Mesendoderm (in vitro differentiated cells): ENCODE data around the gene WNT10A. TPM values are rescaled to one million over a fixed set of nuclear protein-coding genes. Genes with fewer than 3 reads are reported as not detected.

Experiments
- DNase-seq: peaks from one replicate; pipeline ENCODE4 v3.0.0; 2013
- H2AK5ac ChIP-seq: 2 replicates; pipeline ENCODE4 v1.6.1; 2013; ENCODE audit warnings: low read length, inconsistent platforms
- H2BK120ac ChIP-seq: 2 replicates; pipeline ENCODE4 v1.6.1; 2013; ENCODE audit warnings: low read depth, mild to moderate bottlenecking, low read length, moderate library complexity, mixed read lengths
- H2BK15ac ChIP-seq: replicated peaks from 2 replicates; pipeline ENCODE4 v1.6.1; 2013; ENCODE audit warnings: low read depth, mild to moderate bottlenecking, moderate library complexity
- H2BK5ac ChIP-seq: 2 replicates; pipeline ENCODE4 v1.6.1; 2013; ENCODE audit warnings: low read length, inconsistent platforms
- H3K18ac ChIP-seq: 2 replicates; pipeline ENCODE4 v1.6.1; 2013; ENCODE audit warnings: mild to moderate bottlenecking, low read length, mixed read lengths
- H3K23ac ChIP-seq: one replicate; pipeline ENCODE4 v1.6.1; 2013; ENCODE audit warnings: low read length
- H3K27ac ChIP-seq: 2 replicates; pipeline ENCODE4 v1.5.1; 2013; ENCODE audit warnings: low read depth, mild to moderate bottlenecking, inconsistent platforms, low read length, moderate library complexity
- H3K27me3 ChIP-seq: 2 replicates; pipeline ENCODE4 v1.6.1; 2013; ENCODE audit warnings: low read length, control low read depth, mild to moderate bottlenecking, inconsistent platforms; ENCODE audit not compliant: insufficient read depth, poor library complexity
- H3K36me3 ChIP-seq: 2 replicates; pipeline ENCODE4 v1.6.1; 2013; ENCODE audit warnings: low read length, inconsistent platforms; ENCODE audit not compliant: control insufficient read depth, insufficient read depth
- H3K4ac ChIP-seq: one replicate; pipeline ENCODE4 v1.6.1; 2013; ENCODE audit warnings: low read depth, mild to moderate bottlenecking, low read length, moderate library complexity
- H3K4me1 ChIP-seq: 2 replicates; pipeline ENCODE4 v1.6.1; 2013; ENCODE audit warnings: low read depth, low read length, inconsistent platforms; ENCODE audit not compliant: control insufficient read depth
- H3K4me2 ChIP-seq: 2 replicates; pipeline ENCODE4 v1.6.1; 2013; ENCODE audit warnings: low read length
- H3K4me3 ChIP-seq: 2 replicates; pipeline ENCODE4 v1.5.1; 2013; ENCODE audit warnings: mild to moderate bottlenecking, low read length
- H3K56ac ChIP-seq: one replicate; pipeline ENCODE4 v1.6.1; 2013; ENCODE audit warnings: low read length
- H3K79me1 ChIP-seq: 2 replicates; pipeline ENCODE4 v1.6.1; 2013; ENCODE audit warnings: low read length, inconsistent platforms
- H3K79me2 ChIP-seq: 2 replicates; pipeline ENCODE4 v1.6.1; 2013; ENCODE audit warnings: mild to moderate bottlenecking, low read length; ENCODE audit not compliant: control insufficient read depth, insufficient read depth
- H3K9ac ChIP-seq: 2 replicates; pipeline ENCODE4 v1.6.1; 2013; ENCODE audit warnings: low read length, inconsistent platforms
- H4K5ac ChIP-seq: one replicate; pipeline ENCODE4 v1.6.1; 2013; ENCODE audit warnings: low read length
- H4K8ac ChIP-seq: one replicate; pipeline ENCODE4 v1.6.1; 2013; ENCODE audit warnings: low read depth, mild to moderate bottlenecking, control low read depth, low read length, moderate library complexity
- WGBS: extraction: QIAGEN DNeasy Blood & Tissue Kit; methylation state at CpG from one replicate; pipeline ENCODE4 v1.1.7; 2013; ENCODE audit warnings: low lambda C conversion rate, missing lambda C conversion rate; ENCODE audit not compliant: insufficient coverage; ENCODE audit errors: extremely low coverage; 5-methylcytosine and 5-hydroxymethylcytosine counted together
- polyA plus RNA-seq, 2 experiments: library from polyadenylated mRNA; stranded (reverse); fragments of 200-250 nt; gene quantifications; one replicate each; pipeline ENCODE4 v1.2.3, GENCODE V29; 2013

Gene WNT10A
- not detected for polyA plus RNA-seq (2013, experiment 1 of 2)
- polyA plus RNA-seq (2013, experiment 2 of 2): not detected

DNA sequence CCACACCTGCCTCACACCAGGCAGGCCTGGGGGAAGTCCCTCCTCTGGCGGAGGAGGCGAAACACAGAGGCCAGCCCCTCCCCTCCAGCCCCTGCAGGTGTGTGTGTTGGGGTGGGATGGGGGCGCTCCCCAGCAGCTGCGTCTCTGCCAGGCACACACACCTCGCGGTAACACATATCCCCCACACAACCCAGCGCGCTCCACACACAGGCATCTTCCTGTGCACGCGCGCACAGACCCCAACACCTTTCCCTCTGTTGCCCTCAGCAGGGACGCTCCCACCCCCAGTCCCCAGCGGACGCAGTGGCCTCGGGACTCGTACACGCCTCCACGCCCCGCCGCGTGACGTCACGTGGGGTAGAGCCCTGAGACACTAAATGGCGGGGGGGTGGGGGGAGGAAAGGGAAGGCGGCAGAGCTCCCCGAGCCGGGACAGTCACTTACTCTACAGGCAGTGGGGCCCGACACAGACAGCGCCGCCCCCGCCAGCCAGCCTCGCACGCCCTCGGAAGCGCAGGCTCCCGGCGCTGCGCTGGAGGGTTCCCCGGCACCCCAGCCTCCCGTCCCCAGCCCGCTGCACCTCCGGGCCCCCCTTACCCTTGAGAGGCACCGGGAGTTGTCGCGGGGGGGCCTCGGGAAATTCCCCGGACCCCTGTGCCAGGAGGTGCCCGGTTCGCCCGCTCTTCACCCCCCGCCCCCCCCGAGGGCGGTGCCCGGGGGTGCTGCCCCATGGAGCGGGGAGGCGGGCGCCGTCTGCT is at the start of gene WNT10A:
Gene WNT10A (plus strand): TSS at position 751 of the 757 bp plus-strand sequence. CDS start 144 bp downstream, outside the sequence.
- H3K4me1 ChIP-seq: no peaks in the 10 kb centered on the region
- no peak within 1 kb of the TSS for H2BK5ac ChIP-seq
- no peak within 1 kb of the TSS for H3K4me3 ChIP-seq
- DNase-seq: no peak
- no peak within 1 kb of the TSS for H3K4ac ChIP-seq
- no peak within 1 kb of the TSS for H3K27ac ChIP-seq
- H3K56ac ChIP-seq: peak within 1 kb of the TSS; percentile 25
- H3K23ac ChIP-seq: no peak within 1 kb of the TSS
- no peaks in the 10 kb centered on the region for H3K36me3 ChIP-seq
- no peak within 1 kb of the TSS for H4K8ac ChIP-seq
- H3K9ac ChIP-seq: no peak within 1 kb of the TSS
- H3K4me2 ChIP-seq: peak within 1 kb of the TSS; percentile 15
- no peak within 1 kb of the TSS for H3K18ac ChIP-seq
- H3K27me3 ChIP-seq: peaks cover 75% of the 10 kb centered on the region
- no peak within 1 kb of the TSS for H2BK120ac ChIP-seq
- no peak within 1 kb of the TSS for H4K5ac ChIP-seq
- no CpG with 5 or more reads among the region's 58 CpGs for WGBS
- no peaks in the 10 kb centered on the region for H3K79me1 ChIP-seq
- no peaks in the 10 kb centered on the region for H3K79me2 ChIP-seq
- no peak within 1 kb of the TSS for H2BK15ac ChIP-seq
- no peak within 1 kb of the TSS for H2AK5ac ChIP-seq

DNA sequence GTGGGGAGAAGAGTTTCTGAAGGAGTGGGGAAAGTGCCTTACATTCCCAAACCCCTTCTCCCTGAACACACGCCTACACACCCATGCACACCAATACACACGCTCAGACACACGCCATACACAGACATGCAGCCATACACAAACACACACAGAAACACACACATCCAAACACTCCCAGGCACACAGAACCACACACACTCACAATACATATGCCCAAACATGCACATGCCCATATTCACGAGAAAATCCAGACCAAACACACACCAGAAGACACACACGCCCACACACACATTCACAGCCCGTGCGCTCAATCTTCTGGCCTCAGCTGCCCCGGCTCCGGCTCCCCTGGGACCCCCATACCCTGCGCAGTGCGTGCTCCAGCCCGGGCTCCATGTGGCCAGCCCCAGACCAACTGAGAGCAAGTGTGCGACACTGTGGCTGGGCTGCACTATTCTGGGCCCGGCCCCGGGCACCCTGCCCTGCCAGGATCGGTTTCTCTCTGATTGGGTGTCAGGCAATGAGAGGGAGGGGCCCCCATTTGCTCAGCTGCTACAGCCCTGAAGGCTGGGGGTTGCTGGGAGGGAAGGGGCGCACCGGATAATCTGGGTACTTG is 49.2 kb upstream of the WNT10A start, which contains the start of gene PRKAG3:
Gene PRKAG3 (minus strand): TSS at position 426 of the 613 bp plus-strand sequence.
- Histone ChIP-seq H2BK120ac (no peak within 1 kb of the TSS), H2AK5ac (no peak within 1 kb of the TSS), H3K4ac (no peak within 1 kb of the TSS), H2BK15ac (no peak within 1 kb of the TSS), H2BK5ac (no peak within 1 kb of the TSS), H3K27ac (no peak within 1 kb of the TSS), H3K18ac (no peak within 1 kb of the TSS), H3K4me2 (no peak within 1 kb of the TSS), H3K4me1 (no peaks in the 10 kb centered on the region), H3K27me3 (no peaks in the 10 kb centered on the region), H3K79me2 (no peaks in the 10 kb centered on the region), H3K9ac (no peak within 1 kb of the TSS), H3K56ac (no peak within 1 kb of the TSS), H3K4me3 (no peak within 1 kb of the TSS), H3K79me1 (no peaks in the 10 kb centered on the region), H3K36me3 (no peaks in the 10 kb centered on the region), H4K8ac (no peak within 1 kb of the TSS), H4K5ac (no peak within 1 kb of the TSS), H3K23ac (no peak within 1 kb of the TSS)
- WGBS: no CpG with 5 or more reads among the region's 18 CpGs
- no peak for DNase-seq

DNA sequence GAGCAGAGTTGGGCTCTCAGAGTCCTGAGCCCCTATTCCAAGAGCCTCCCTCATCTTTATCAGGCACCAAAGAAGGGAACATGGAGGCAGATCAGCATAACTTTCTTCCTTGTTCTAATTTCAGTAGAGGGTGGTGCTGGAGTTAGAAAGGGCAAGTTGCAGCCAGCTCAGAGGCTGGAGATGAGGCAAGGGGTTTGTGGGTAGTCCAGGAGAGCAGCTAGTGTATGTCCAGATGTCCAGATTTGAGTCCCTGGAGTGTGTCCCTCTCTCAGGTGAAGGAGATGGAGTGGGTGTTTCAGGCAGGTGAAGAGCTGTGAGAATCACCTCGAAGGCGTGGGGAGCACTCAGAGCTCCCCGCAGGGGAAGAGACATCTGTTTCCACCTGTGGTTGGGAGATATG is 48.6 kb upstream of the WNT10A start:
- no CpG with 5 or more reads among the region's 3 CpGs for WGBS

DNA sequence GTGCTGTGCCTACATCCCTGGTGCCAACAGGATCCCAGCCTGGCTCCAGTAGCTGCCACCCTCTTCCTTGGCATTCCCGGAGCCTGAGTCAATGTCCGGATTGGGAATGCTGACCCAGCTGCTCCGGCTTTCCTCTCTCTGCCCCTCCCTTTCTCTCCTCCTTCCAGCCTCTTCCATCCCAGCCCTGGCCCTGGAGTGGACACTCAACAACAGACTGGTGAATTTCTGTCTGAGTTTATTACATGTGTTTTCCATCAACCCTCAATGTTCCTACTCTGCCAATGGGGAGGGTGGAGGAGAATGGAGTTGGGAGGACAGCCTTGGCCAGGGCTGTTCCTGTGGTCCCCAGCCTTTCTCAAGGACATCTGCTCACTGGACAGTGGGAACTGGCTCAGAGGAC is 48.1 kb upstream of the WNT10A start:
- no peak overlapping the region for H4K5ac ChIP-seq
- DNase-seq: no peak
- no peak overlapping the region for H3K4me2 ChIP-seq
- H4K8ac ChIP-seq: no peak overlapping the region
- no peaks in the 10 kb centered on the region for H3K36me3 ChIP-seq
- no peak overlapping the region for H3K18ac ChIP-seq
- H3K9ac ChIP-seq: no peak overlapping the region
- H3K79me1 ChIP-seq: no peaks in the 10 kb centered on the region
- no peak overlapping the region for H3K27ac ChIP-seq
- H3K4ac ChIP-seq: no peak overlapping the region
- no peak overlapping the region for H2AK5ac ChIP-seq
- H2BK15ac ChIP-seq: no peak overlapping the region
- H3K27me3 ChIP-seq: no peaks in the 10 kb centered on the region
- no peak overlapping the region for H3K56ac ChIP-seq
- H3K79me2 ChIP-seq: no peaks in the 10 kb centered on the region
- H3K4me3 ChIP-seq: no peak overlapping the region
- H3K4me1 ChIP-seq: no peaks in the 10 kb centered on the region
- no CpG with 5 or more reads among the region's 3 CpGs for WGBS
- H2BK120ac ChIP-seq: no peak overlapping the region
- H3K23ac ChIP-seq: no peak overlapping the region
- H2BK5ac ChIP-seq: no peak overlapping the region

More for the DNA sequence above, 48.6 kb upstream of the WNT10A start:
- H2BK120ac ChIP-seq: no peak overlapping the region
- H3K56ac ChIP-seq: no peak overlapping the region
- H3K79me1 ChIP-seq: no peaks in the 10 kb centered on the region
- no peak overlapping the region for H3K9ac ChIP-seq
- no peak overlapping the region for H4K5ac ChIP-seq
- no peak overlapping the region for H3K4me3 ChIP-seq
- no peak overlapping the region for H2AK5ac ChIP-seq
- H3K4me2 ChIP-seq: no peak overlapping the region
- H3K27ac ChIP-seq: no peak overlapping the region
- H4K8ac ChIP-seq: no peak overlapping the region
- no peak overlapping the region for H3K4ac ChIP-seq
- H3K18ac ChIP-seq: no peak overlapping the region
- H3K36me3 ChIP-seq: no peaks in the 10 kb centered on the region
- no peak overlapping the region for H3K23ac ChIP-seq
- DNase-seq: no peak
- H3K27me3 ChIP-seq: no peaks in the 10 kb centered on the region
- no peaks in the 10 kb centered on the region for H3K4me1 ChIP-seq
- H3K79me2 ChIP-seq: no peaks in the 10 kb centered on the region
- no peak overlapping the region for H2BK15ac ChIP-seq
- no peak overlapping the region for H2BK5ac ChIP-seq

DNA sequence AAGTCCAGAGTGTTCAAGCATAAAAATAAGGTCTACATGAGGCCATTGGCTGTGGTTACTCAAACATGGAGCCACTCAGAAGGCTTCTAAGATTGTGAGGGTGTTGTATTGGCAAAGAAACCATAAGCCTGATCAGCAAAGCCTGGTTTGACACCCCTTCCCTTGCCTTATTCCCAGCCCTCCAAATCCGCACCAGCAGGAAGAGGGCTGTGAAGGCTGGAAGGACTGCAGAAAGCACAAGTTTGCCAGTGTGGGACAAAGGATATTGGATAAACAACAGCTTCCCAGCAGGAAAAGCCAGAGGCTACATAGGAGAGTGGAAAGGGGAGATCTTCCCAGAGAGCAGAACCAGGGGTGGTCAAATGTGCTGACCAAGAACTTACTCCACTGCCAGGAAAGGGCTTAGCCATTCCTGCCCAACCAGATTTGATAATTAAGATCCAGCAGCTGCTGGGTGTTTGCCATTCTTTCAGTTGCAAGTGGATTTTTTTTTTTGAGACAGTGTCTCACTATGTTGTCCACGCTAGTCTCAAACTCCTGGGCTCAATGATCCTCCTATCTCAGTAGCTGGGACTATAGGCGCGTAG is 47.5 kb upstream of the WNT10A start:
- no peak overlapping the region for H3K4me3 ChIP-seq
- H2AK5ac ChIP-seq: no peak overlapping the region
- H3K9ac ChIP-seq: no peak overlapping the region
- H2BK120ac ChIP-seq: no peak overlapping the region
- H3K27me3 ChIP-seq: no peaks in the 10 kb centered on the region
- no peak overlapping the region for H4K8ac ChIP-seq
- H2BK5ac ChIP-seq: no peak overlapping the region
- H3K23ac ChIP-seq: no peak overlapping the region
- no peak overlapping the region for H4K5ac ChIP-seq
- H3K36me3 ChIP-seq: no peaks in the 10 kb centered on the region
- H3K18ac ChIP-seq: no peak overlapping the region
- H3K56ac ChIP-seq: no peak overlapping the region
- no peaks in the 10 kb centered on the region for H3K79me1 ChIP-seq
- no peak overlapping the region for H3K27ac ChIP-seq
- H3K4me1 ChIP-seq: no peaks in the 10 kb centered on the region
- H3K4ac ChIP-seq: no peak overlapping the region
- no peak overlapping the region for H3K4me2 ChIP-seq
- WGBS: no CpG with 5 or more reads among the region's 4 CpGs
- H2BK15ac ChIP-seq: no peak overlapping the region
- H3K79me2 ChIP-seq: no peaks in the 10 kb centered on the region
- DNase-seq: no peak
